GM04504 (cell line): Measurements from ENCODE around the gene RAB11FIP3.

Experiments
- DNase-seq: peaks from one replicate; pipeline ENCODE4 v3.0.0-alpha.2; 2012; ENCODE audit warnings: low read depth

RAB11FIP3 gene

GRCh38 chr16:424033-424622 is 1.3 kb upstream of the RAB11FIP3 start:
- peak; percentile 97 for DNase-seq

GRCh38 chr16:424623-425081 is 797 bp upstream of the RAB11FIP3 start:
- no peak for DNase-seq

- DNase-seq = no peak
Measured at GRCh38 chr16:425740-426114, 278 bp downstream of the RAB11FIP3 start.

GRCh38 chr16:426115-426905 is 861 bp downstream of the RAB11FIP3 start:
- no peak for DNase-seq

GRCh38 chr16:426906-427249 is 1.4 kb downstream of the RAB11FIP3 start:
- DNase-seq = no peak

GRCh38 chr16:427250-427649 is 1.8 kb downstream of the RAB11FIP3 start:
- no peak for DNase-seq

GRCh38 chr16:430904-431303 is 5.5 kb downstream of the RAB11FIP3 start:
- DNase-seq = no peak

GRCh38 chr16:440627-441026 is 15.2 kb downstream of the RAB11FIP3 start:
- DNase-seq = no peak

- DNase-seq = no peak
Measured at GRCh38 chr16:441447-441846, 16.0 kb downstream of the RAB11FIP3 start.

GRCh38 chr16:442976-443375 is 17.5 kb downstream of the RAB11FIP3 start:
- DNase-seq = no peak

- DNase-seq = no peak
Measured at GRCh38 chr16:444027-444426, 18.6 kb downstream of the RAB11FIP3 start.

GRCh38 chr16:445566-445965 is 20.1 kb downstream of the RAB11FIP3 start:
- no peak for DNase-seq

- DNase-seq = no peak
Measured at GRCh38 chr16:450385-450784, 24.9 kb downstream of the RAB11FIP3 start.

- no peak for DNase-seq
Measured at GRCh38 chr16:450785-451512, 25.5 kb downstream of the RAB11FIP3 start.

- DNase-seq = no peak
Measured at GRCh38 chr16:454397-454940, 29.0 kb downstream of the RAB11FIP3 start.

- DNase-seq = no peak
Measured at GRCh38 chr16:455453-455852, 30.0 kb downstream of the RAB11FIP3 start.

- DNase-seq = no peak
Measured at GRCh38 chr16:456891-457483, 31.5 kb downstream of the RAB11FIP3 start.

- no peak for DNase-seq
Measured at GRCh38 chr16:457732-458400, 32.4 kb downstream of the RAB11FIP3 start.

- DNase-seq = no peak
Measured at GRCh38 chr16:459761-460160, 34.3 kb downstream of the RAB11FIP3 start.

GRCh38 chr16:460787-461186 is 35.3 kb downstream of the RAB11FIP3 start:
- no peak for DNase-seq

GRCh38 chr16:463071-463470 is 37.6 kb downstream of the RAB11FIP3 start:
- DNase-seq = no peak

- DNase-seq = no peak
Measured at GRCh38 chr16:466651-467050, 41.2 kb downstream of the RAB11FIP3 start.
